H1 (cell line): ENCODE measurements around the gene ESRP2. TPM values are rescaled to one million over a fixed set of nuclear protein-coding genes. Genes with fewer than 3 reads are reported as not detected.

ENCODE experiments used
- CTCF ChIA-PET: fragments of 300-600 bp; sonication (Branson Sonifier 250); formaldehyde crosslinking; loops from one replicate; lab custom pipeline; 2021; ENCODE audit not compliant: partially characterized antibody; lab: Charles Lee
- POLR2A ChIA-PET: fragments of 300-600 bp; sonication (Branson Sonifier 250); formaldehyde crosslinking; loops from one replicate; lab custom pipeline; 2021; ENCODE audit warnings: inconsistent platforms; ENCODE audit not compliant: partially characterized antibody; lab: Charles Lee
- DNase-seq, 2 experiments: peaks; one replicate each; pipeline versions ENCODE4 v3.0.0 to v3.0.0-alpha.2; 2010 to 2022; ENCODE audit warnings: low spot score in 2 of 2, low read depth in 1 of 2, mixed read lengths in 1 of 2
- FAIRE-seq: peaks from 2 replicates; lab custom pipeline; 2011; peaks lifted over from hg19 to GRCh38; lab: Jason Lieb, UNC
- H2AFZ ChIP-seq: 2 replicates; pipeline ENCODE4 v1.8.1; 2012; ENCODE audit warnings: low read length, inconsistent platforms
- H2AK5ac ChIP-seq: 2 replicates; pipeline ENCODE4 v1.6.1; 2013; ENCODE audit warnings: low read depth, low read length
- H2BK120ac ChIP-seq: replicated peaks from 2 replicates; pipeline ENCODE3; 2013; ENCODE audit warnings: low read depth, low read length, inconsistent platforms
- H2BK12ac ChIP-seq: 2 replicates; pipeline ENCODE4 v1.6.1; 2013; ENCODE audit warnings: low read depth, low read length
- H2BK15ac ChIP-seq: 2 replicates; pipeline ENCODE4 v1.6.1; 2013; ENCODE audit warnings: low read length
- H2BK20ac ChIP-seq: 2 replicates; pipeline ENCODE4 v1.6.1; 2013; ENCODE audit warnings: low read length
- H2BK5ac ChIP-seq: 2 replicates; pipeline ENCODE4 v1.6.1; 2013; ENCODE audit warnings: low read depth, low read length
- H3K14ac ChIP-seq: 2 replicates; pipeline ENCODE4 v1.6.1; 2013; ENCODE audit warnings: inconsistent platforms; ENCODE audit not compliant: insufficient read length
- H3K18ac ChIP-seq: 2 replicates; pipeline ENCODE4 v1.6.1; 2013; ENCODE audit warnings: low read length; ENCODE audit errors: extremely low read depth
- H3K23ac ChIP-seq: 2 replicates; pipeline ENCODE4 v1.6.1; 2013; ENCODE audit warnings: inconsistent platforms; ENCODE audit not compliant: insufficient read length
- H3K23me2 ChIP-seq: 2 replicates; pipeline ENCODE4 v1.6.1; 2013; ENCODE audit warnings: low read depth, low read length
- H3K27ac ChIP-seq: 2 replicates; pipeline ENCODE4 v1.6.1; 2011; ENCODE audit warnings: low read depth, low read length, inconsistent platforms
- H3K27me3 ChIP-seq, 4 experiments: replicated peaks in 1 of 4; 1 replicate in 1 of 4; 2 replicates in 3 of 4; pipeline versions ENCODE4 v1.6.1 to v1.8.1; 2011 to 2013; ENCODE audit warnings: low read length in 3 of 4, mild to moderate bottlenecking in 3 of 4, inconsistent platforms in 2 of 4, mixed read lengths in 2 of 4, moderate library complexity in 1 of 4; ENCODE audit not compliant: control insufficient read depth in 3 of 4, insufficient read depth in 3 of 4; ENCODE audit errors: extremely low read depth in 1 of 4
- H3K36me3 ChIP-seq, 4 experiments: 2 replicates each; pipeline versions ENCODE4 v1.6.1 to v1.8.1; 2011 to 2013; ENCODE audit warnings: mild to moderate bottlenecking in 4 of 4, low read length in 3 of 4, moderate library complexity in 2 of 4, control low read depth in 1 of 4, inconsistent platforms in 1 of 4; ENCODE audit not compliant: insufficient read depth in 4 of 4, control insufficient read depth in 2 of 4
- H3K4ac ChIP-seq: replicated peaks from 2 replicates; pipeline ENCODE3; 2013; ENCODE audit warnings: low read length, low read depth, mixed read lengths, inconsistent platforms; ENCODE audit not compliant: insufficient read length
- H3K4me1 ChIP-seq, 4 experiments: replicated peaks in 1 of 4; 1 replicate in 1 of 4; 2 replicates in 3 of 4; pipeline versions ENCODE4 v1.6.1 to v1.8.1; 2011 to 2013; ENCODE audit warnings: low read length in 3 of 4, inconsistent platforms in 2 of 4, mixed read lengths in 1 of 4; ENCODE audit not compliant: insufficient read depth in 4 of 4, control insufficient read depth in 3 of 4
- H3K4me2 ChIP-seq, 2 experiments: 2 replicates each; pipeline versions ENCODE4 v1.6.1 to v1.8.1; 2011 to 2013; ENCODE audit warnings: low read depth in 2 of 2, low read length in 2 of 2, control low read depth in 1 of 2, inconsistent platforms in 1 of 2, mild to moderate bottlenecking in 1 of 2; ENCODE audit not compliant: insufficient read depth in 1 of 2
- H3K4me3 ChIP-seq, 4 experiments: fragments of 200-600, 300-600 bp in 1 of 4; sonication (generic), shearing (Covaris generic), sonication (Bioruptor Twin) in 1 of 4; 2 replicates each; pipeline versions ENCODE4 v1.5.1 to v1.8.1; 2011 to 2016; ENCODE audit warnings: low read length in 4 of 4, low read depth in 3 of 4, control low read depth in 2 of 4, inconsistent platforms in 2 of 4, mild to moderate bottlenecking in 2 of 4, mixed read lengths in 1 of 4, moderate library complexity in 1 of 4; ENCODE audit not compliant: insufficient read depth in 2 of 4; ENCODE audit errors: extremely low read depth in 1 of 4
- H3K56ac ChIP-seq: replicated peaks from 2 replicates; pipeline ENCODE3; 2013; ENCODE audit warnings: low read depth, mild to moderate bottlenecking, mixed read lengths, low read length, inconsistent platforms; ENCODE audit not compliant: insufficient read length
- H3K79me1 ChIP-seq: 2 replicates; pipeline ENCODE4 v1.6.1; 2013; ENCODE audit warnings: low read depth, low read length, control low read depth
- H3K79me2 ChIP-seq, 2 experiments: 2 replicates each; pipeline versions ENCODE4 v1.6.1 to v1.8.1; 2012 to 2013; ENCODE audit warnings: low read length in 2 of 2, mild to moderate bottlenecking in 2 of 2, inconsistent platforms in 1 of 2; ENCODE audit not compliant: insufficient read depth in 2 of 2, control insufficient read depth in 1 of 2
- H3K9ac ChIP-seq, 4 experiments: replicated peaks in 1 of 4; 1 replicate in 1 of 4; 2 replicates in 3 of 4; pipeline versions ENCODE4 v1.6.1 to v1.8.1; 2011 to 2013; ENCODE audit warnings: low read depth in 3 of 4, low read length in 3 of 4, control low read depth in 2 of 4, mild to moderate bottlenecking in 2 of 4, moderate library complexity in 2 of 4, inconsistent platforms in 1 of 4; ENCODE audit errors: extremely low read depth in 1 of 4
- H3K9me3 ChIP-seq, 2 experiments: 2 replicates each; pipeline versions ENCODE4 v1.6.1 to v1.8.1; 2012 to 2013; ENCODE audit warnings: mild to moderate bottlenecking in 2 of 2, moderate library complexity in 2 of 2, control low read depth in 1 of 2, inconsistent platforms in 1 of 2, low read depth in 1 of 2, low read length in 1 of 2, mixed read lengths in 1 of 2; ENCODE audit not compliant: insufficient read depth in 2 of 2
- H4K20me1 ChIP-seq, 2 experiments: replicated peaks in 1 of 2; 2 replicates each; pipeline versions ENCODE3 to v1.8.1; 2011 to 2013; ENCODE audit warnings: inconsistent platforms in 2 of 2, low read length in 2 of 2, mild to moderate bottlenecking in 1 of 2; ENCODE audit not compliant: insufficient read depth in 2 of 2, control insufficient read depth in 1 of 2
- H4K5ac ChIP-seq: 2 replicates; pipeline ENCODE4 v1.6.1; 2013; ENCODE audit warnings: low read length, low read depth, mixed read lengths, inconsistent platforms; ENCODE audit not compliant: insufficient read length
- H4K8ac ChIP-seq: 2 replicates; pipeline ENCODE4 v1.8.0; 2013; ENCODE audit warnings: mild to moderate bottlenecking, moderate library complexity, low read length, inconsistent platforms; ENCODE audit not compliant: insufficient read depth; ENCODE audit errors: extremely low read depth
- H4K91ac ChIP-seq: replicated peaks from 2 replicates; pipeline ENCODE3; 2013; ENCODE audit warnings: low read length, mixed read lengths, inconsistent platforms; ENCODE audit not compliant: insufficient read length
- EP300 ChIP-seq, 2 experiments: IDR thresholded peaks; 1 replicate in 1 of 2; 2 replicates in 1 of 2; pipeline ENCODE4 v1.6.1; 2011 to 2012; ENCODE audit warnings: low read depth in 2 of 2, low read length in 2 of 2, mild to moderate bottlenecking in 2 of 2, borderline replicate concordance in 1 of 2, inconsistent platforms in 1 of 2, moderate library complexity in 1 of 2
- GABPA ChIP-seq: IDR thresholded peaks from 2 replicates; pipeline ENCODE4 v1.6.1; 2011; ENCODE audit warnings: mild to moderate bottlenecking, low read length, moderate library complexity, borderline replicate concordance; ENCODE audit not compliant: insufficient read depth
- MAFK ChIP-seq: IDR thresholded peaks from 2 replicates; pipeline ENCODE4 v1.6.1; 2012; ENCODE audit warnings: low read depth, mild to moderate bottlenecking, improper control_type of control experiment, low read length
- NRF1 ChIP-seq: IDR thresholded peaks from 2 replicates; pipeline ENCODE4 v1.6.1; 2011; ENCODE audit warnings: mild to moderate bottlenecking, low read depth, low read length, improper control_type of control experiment
- POLR2AphosphoS5 ChIP-seq: IDR thresholded peaks from 2 replicates; pipeline ENCODE4 v1.6.1; 2011; ENCODE audit warnings: low read depth, low read length
- RBBP5 ChIP-seq: IDR thresholded peaks from 2 replicates; pipeline ENCODE4 v1.7.1; 2012; ENCODE audit warnings: low read depth, mild to moderate bottlenecking, inconsistent platforms, low read length, moderate library complexity, borderline replicate concordance
- SRF ChIP-seq: IDR thresholded peaks from 2 replicates; pipeline ENCODE4 v1.6.1; 2011; ENCODE audit warnings: mild to moderate bottlenecking, low read depth, low read length, moderate library complexity
- YY1 ChIP-seq: IDR thresholded peaks from 2 replicates; pipeline ENCODE4 v1.6.1; 2011; ENCODE audit warnings: low read depth, mild to moderate bottlenecking, low read length
- WGBS, 2 experiments: shearing (Covaris generic) in 1 of 2; methylation state at CpG; one replicate each; pipeline versions ENCODE4 v1.1.6 to v1.1.7; 2013 to 2015; ENCODE audit warnings: low lambda C conversion rate in 2 of 2, mixed read lengths in 2 of 2, inconsistent platforms in 1 of 2, low coverage in 1 of 2, missing lambda C conversion rate in 1 of 2; ENCODE audit not compliant: insufficient replicate concordance in 2 of 2, insufficient coverage in 1 of 2, insufficient read length in 1 of 2; ENCODE audit errors: extremely low coverage in 1 of 2, missing lambda C conversion rate in 1 of 2; 5-methylcytosine and 5-hydroxymethylcytosine counted together
- polyA plus RNA-seq, 7 experiments: library from polyadenylated mRNA; depleted of rRNA in 3 of 7; stranded (reverse) in 5 of 7; unstranded in 2 of 7; fragments of >200 nt in 5 of 7; fragments of 200-250 nt in 2 of 7; gene quantifications; 1 replicate in 5 of 7; 2 replicates in 1 of 7; 4 replicates in 1 of 7; pipeline versions ENCODE4 v1.2.1 to v1.2.3, GENCODE V29; 2011 to 2013; ENCODE audit warnings: missing spikeins in 2 of 7, mixed read lengths in 2 of 7
- total RNA-seq: library from RNA; stranded (reverse); fragmentation: NEBNext Ultra II Directional; extraction: Animal tissue kit (Norgen Biotek cat#: 25700); gene quantifications from 2 replicates; pipeline ENCODE4 v1.2.1, GENCODE V29; 2021
- TF ChIP-seq, protein P1 (sequence below), 3 experiments: IDR thresholded peaks; 1 replicate in 2 of 3; 2 replicates in 1 of 3; pipeline versions ENCODE4 v1.5.1 to v1.6.1; 2011; ENCODE audit warnings: low read length in 3 of 3, mild to moderate bottlenecking in 3 of 3, inconsistent platforms in 2 of 3, low read depth in 1 of 3, moderate library complexity in 1 of 3; ENCODE audit not compliant: insufficient read depth in 1 of 3; ENCODE audit errors: control extremely low read depth in 1 of 3

ESRP2 gene
- total and polyA plus RNA-seq, 2 of the 8 experiments (the other 6 are each of a cell fraction or from before 2014, with no cell fraction given), result 35.1 to 45.8 TPM

DNA sequence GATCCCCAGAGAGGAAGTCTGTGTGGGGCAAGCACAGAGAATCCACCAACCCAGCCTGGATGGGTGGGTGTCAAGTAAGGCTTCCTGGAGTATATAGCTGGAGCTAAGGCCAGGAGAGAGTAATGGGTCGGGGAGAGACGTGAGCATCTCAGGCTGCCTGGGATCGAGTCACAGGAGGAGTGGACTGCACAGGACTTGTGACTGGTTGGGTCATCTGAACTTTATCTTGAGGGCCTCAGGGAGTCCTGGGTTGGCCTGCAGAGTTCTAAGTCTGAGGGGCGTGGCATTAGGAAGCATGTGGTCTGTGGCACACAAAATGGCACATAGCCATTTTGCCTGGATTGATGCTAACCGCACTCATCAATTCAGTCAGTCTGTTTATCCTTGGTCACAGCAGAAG is 10.7 kb upstream of the ESRP2 start:
- no peak overlapping the region; a peak in 1 of 4 replicates for H3K4me2 ChIP-seq

More for the DNA sequence above, 10.7 kb upstream of the ESRP2 start:
- H4K20me1 ChIP-seq, result peaks cover 0 to 1% of the 10 kb centered on the region in 2 experiments
- 94% methylated on average over 5 of the region's 5 CpGs; no CpG with 5 or more reads in 1 of the 2 experiments for WGBS, 2 experiments
- H3K4me3 ChIP-seq, result no peak overlapping the region
- H3K27ac ChIP-seq, result no peak overlapping the region
- no peak overlapping the region for H2BK5ac ChIP-seq
- H3K4ac ChIP-seq, result no peak overlapping the region
- no peaks in the 10 kb centered on the region for H3K79me2 ChIP-seq
- no peak overlapping the region for H2AK5ac ChIP-seq
- FAIRE-seq (no peak), DNase-seq (no peak)
- H3K23me2 ChIP-seq, result peaks cover 13% of the 10 kb centered on the region; the same call in 1 of the 2 replicates
- no peak overlapping the region for H3K9ac ChIP-seq
- no peaks in the 10 kb centered on the region for H3K36me3 ChIP-seq
- H3K18ac ChIP-seq, result no peak overlapping the region
- ChIA-PET POLR2A (interaction anchor here (0.8 to 3.3 kb wide), 2 partner anchors 11 to 150 kb away, joined by 3 to 21 read pairs; partner anchors contain the start of gene ESRP2), CTCF (interaction anchor here (1.3 to 7.6 kb wide), 4 partner anchors 11 to 206 kb away, joined by 3 to 80 read pairs (median 6); partner anchors contain the start of gene SLC7A6)
- no peak overlapping the region for H2BK20ac ChIP-seq
- no peak for TF ChIP-seq SRF
- no peak for TF ChIP-seq MAFK
- no peak for TF ChIP-seq RBBP5
- no peak for TF ChIP-seq NRF1
- TF ChIP-seq, protein P1, sequence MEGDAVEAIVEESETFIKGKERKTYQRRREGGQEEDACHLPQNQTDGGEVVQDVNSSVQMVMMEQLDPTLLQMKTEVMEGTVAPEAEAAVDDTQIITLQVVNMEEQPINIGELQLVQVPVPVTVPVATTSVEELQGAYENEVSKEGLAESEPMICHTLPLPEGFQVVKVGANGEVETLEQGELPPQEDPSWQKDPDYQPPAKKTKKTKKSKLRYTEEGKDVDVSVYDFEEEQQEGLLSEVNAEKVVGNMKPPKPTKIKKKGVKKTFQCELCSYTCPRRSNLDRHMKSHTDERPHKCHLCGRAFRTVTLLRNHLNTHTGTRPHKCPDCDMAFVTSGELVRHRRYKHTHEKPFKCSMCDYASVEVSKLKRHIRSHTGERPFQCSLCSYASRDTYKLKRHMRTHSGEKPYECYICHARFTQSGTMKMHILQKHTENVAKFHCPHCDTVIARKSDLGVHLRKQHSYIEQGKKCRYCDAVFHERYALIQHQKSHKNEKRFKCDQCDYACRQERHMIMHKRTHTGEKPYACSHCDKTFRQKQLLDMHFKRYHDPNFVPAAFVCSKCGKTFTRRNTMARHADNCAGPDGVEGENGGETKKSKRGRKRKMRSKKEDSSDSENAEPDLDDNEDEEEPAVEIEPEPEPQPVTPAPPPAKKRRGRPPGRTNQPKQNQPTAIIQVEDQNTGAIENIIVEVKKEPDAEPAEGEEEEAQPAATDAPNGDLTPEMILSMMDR (IDR thresholded peaks at IDR 0.05; ENCODE audit: control extremely low read depth in 1 of 3, insufficient read depth in 1 of 3, low read depth in 1 of 3, low read length in 3 of 3), result no peak
- no peak for TF ChIP-seq EP300 (IDR thresholded peaks at IDR 0.05; ENCODE audit: borderline replicate concordance in 1 of 2, low read depth in 2 of 2, low read length in 2 of 2)
- TF ChIP-seq GABPA, result no peak
- TF ChIP-seq YY1, result no peak
- TF ChIP-seq POLR2AphosphoS5, result no peak
- no peak overlapping the region for H2BK120ac ChIP-seq
- no peak overlapping the region for H2BK15ac ChIP-seq
- no peaks in the 10 kb centered on the region for H3K9me3 ChIP-seq
- no peak overlapping the region for H3K56ac ChIP-seq
- no peak overlapping the region for H4K8ac ChIP-seq
- H4K91ac ChIP-seq, result no peak overlapping the region
- H2BK12ac ChIP-seq, result no peak overlapping the region
- H4K5ac ChIP-seq, result no peak overlapping the region
- H3K14ac ChIP-seq, result no peak overlapping the region
- H3K27me3 ChIP-seq, result peaks cover 0 to 8% (median 5%) of the 10 kb centered on the region in 4 experiments; a peak in 5 of 7 replicates
- peaks cover 2% of the 10 kb centered on the region; the same call in 1 of the 2 replicates for H3K79me1 ChIP-seq
- H3K23ac ChIP-seq, result no peak overlapping the region
- peaks cover 0 to 5% (median 3%) of the 10 kb centered on the region in 4 experiments; a peak in 5 of 7 replicates for H3K4me1 ChIP-seq
- H2AFZ ChIP-seq, result no peak overlapping the region
